HCT116 (cell line): ENCODE measurements around the gene FSTL4.

ENCODE experiments used
- CEBPB ChIP-seq: IDR thresholded peaks from 2 replicates; pipeline ENCODE4 v1.6.1; 2012; ENCODE audit warnings: low read depth
- EGR1 ChIP-seq: IDR thresholded peaks from 2 replicates; pipeline ENCODE4 v1.6.1; 2012; ENCODE audit warnings: low read depth
- ELF1 ChIP-seq: IDR thresholded peaks from 2 replicates; pipeline ENCODE4 v1.6.1; 2012; ENCODE audit warnings: low read depth, borderline replicate concordance
- EZH2 ChIP-seq: fragments of 200-600 bp; sonication (generic); IDR thresholded peaks from 2 replicates; pipeline ENCODE4 v1.6.1; 2017; ENCODE audit warnings: antibody characterized with exemption, mixed run types
- POLR2A ChIP-seq: IDR thresholded peaks from 2 replicates; pipeline ENCODE4 v1.7.0; 2011; ENCODE audit warnings: borderline replicate concordance; ENCODE audit not compliant: insufficient read depth, insufficient read length; ENCODE audit errors: extremely low read depth
- POLR2AphosphoS5 ChIP-seq: IDR thresholded peaks from 2 replicates; pipeline ENCODE4 v1.6.1; 2011; ENCODE audit warnings: mild to moderate bottlenecking, low read depth, low read length, moderate library complexity
- SIN3A ChIP-seq: IDR thresholded peaks from 2 replicates; pipeline ENCODE4 v1.6.1; 2012; ENCODE audit warnings: low read depth
- SP1 ChIP-seq: IDR thresholded peaks from 2 replicates; pipeline ENCODE4 v1.6.1; 2012; ENCODE audit warnings: low read depth
- YY1 ChIP-seq: IDR thresholded peaks from 2 replicates; pipeline ENCODE4 v1.6.1; 2011; ENCODE audit warnings: low read length, low read depth, moderate library complexity, mild to moderate bottlenecking; ENCODE audit not compliant: insufficient replicate concordance; ENCODE audit errors: extremely low read depth
- TF ChIP-seq, protein P1 (sequence below): IDR thresholded peaks from 2 replicates; pipeline ENCODE4 v1.6.1; 2012
- TF ChIP-seq, protein P2 (sequence below), 3 experiments: fragments of 200-600 bp in 1 of 3; sonication (generic) in 1 of 3; IDR thresholded peaks in 2 of 3; conservative IDR thresholded peaks in 1 of 3; 2 replicates each; pipeline ENCODE4 v1.5.1; 2012 to 2017; ENCODE audit warnings: low read depth in 2 of 3, low read length in 2 of 3, antibody characterized with exemption in 1 of 3, borderline replicate concordance in 1 of 3, control low read depth in 1 of 3, mild to moderate bottlenecking in 1 of 3, mixed read lengths in 1 of 3, mixed run types in 1 of 3, moderate library complexity in 1 of 3; ENCODE audit not compliant: insufficient read depth in 1 of 3

DNA sequence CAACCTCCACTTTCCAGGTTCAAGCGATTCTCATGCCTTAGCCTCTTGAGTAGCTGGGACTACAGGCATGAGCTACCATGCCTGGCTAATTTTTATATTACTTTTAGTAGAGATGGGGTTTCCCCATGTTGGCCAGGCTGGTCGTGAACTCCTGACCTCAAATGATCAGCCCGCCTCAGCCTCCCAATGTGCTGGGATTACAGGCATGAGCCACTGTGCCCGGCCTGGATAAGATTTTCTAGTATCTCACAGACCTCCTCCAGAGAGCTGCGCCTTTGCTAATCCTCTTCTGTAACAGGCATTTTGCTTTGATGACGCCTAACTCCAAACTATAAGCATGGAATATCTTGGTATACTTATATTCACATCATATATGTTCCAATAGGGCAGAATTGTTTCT, 99.4 kb downstream of the FSTL4 start:
- no peak for TF ChIP-seq SP1
- TF ChIP-seq, protein P1, sequence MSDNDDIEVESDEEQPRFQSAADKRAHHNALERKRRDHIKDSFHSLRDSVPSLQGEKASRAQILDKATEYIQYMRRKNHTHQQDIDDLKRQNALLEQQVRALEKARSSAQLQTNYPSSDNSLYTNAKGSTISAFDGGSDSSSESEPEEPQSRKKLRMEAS = no peak
- TF ChIP-seq SIN3A = no peak
- TF ChIP-seq, protein P2, sequence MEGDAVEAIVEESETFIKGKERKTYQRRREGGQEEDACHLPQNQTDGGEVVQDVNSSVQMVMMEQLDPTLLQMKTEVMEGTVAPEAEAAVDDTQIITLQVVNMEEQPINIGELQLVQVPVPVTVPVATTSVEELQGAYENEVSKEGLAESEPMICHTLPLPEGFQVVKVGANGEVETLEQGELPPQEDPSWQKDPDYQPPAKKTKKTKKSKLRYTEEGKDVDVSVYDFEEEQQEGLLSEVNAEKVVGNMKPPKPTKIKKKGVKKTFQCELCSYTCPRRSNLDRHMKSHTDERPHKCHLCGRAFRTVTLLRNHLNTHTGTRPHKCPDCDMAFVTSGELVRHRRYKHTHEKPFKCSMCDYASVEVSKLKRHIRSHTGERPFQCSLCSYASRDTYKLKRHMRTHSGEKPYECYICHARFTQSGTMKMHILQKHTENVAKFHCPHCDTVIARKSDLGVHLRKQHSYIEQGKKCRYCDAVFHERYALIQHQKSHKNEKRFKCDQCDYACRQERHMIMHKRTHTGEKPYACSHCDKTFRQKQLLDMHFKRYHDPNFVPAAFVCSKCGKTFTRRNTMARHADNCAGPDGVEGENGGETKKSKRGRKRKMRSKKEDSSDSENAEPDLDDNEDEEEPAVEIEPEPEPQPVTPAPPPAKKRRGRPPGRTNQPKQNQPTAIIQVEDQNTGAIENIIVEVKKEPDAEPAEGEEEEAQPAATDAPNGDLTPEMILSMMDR (IDR thresholded peaks at IDR 0.05 in 2 of 3, conservative IDR thresholded peaks at IDR 0.05 in 1 of 3; ENCODE audit: borderline replicate concordance in 1 of 3, insufficient read depth in 1 of 3, low read depth in 2 of 3, low read length in 2 of 3) = no peak
- no peak for TF ChIP-seq POLR2A
- TF ChIP-seq CEBPB = no peak
- TF ChIP-seq EZH2 = no peak
- no peak for TF ChIP-seq ELF1
- no peak for TF ChIP-seq YY1
- TF ChIP-seq EGR1 = no peak
- no peak for TF ChIP-seq POLR2AphosphoS5
